B cell (primary cell): Measurements from ENCODE around the gene C1QL2. TPM values are rescaled to one million over a fixed set of nuclear protein-coding genes. Genes with fewer than 3 reads are reported as not detected.

Experiments used
- ATAC-seq: fragments of 200-7000 bp; cut with Tn5 transposase; one replicate; pipeline ENCODE4 v1.10.0; 2021; ENCODE audit warnings: low read depth, mild to moderate bottlenecking, moderate number of reproducible peaks, moderate library complexity
- CTCF ChIA-PET: fragments of 350-600 bp; sonication (Branson Sonifier 250); formaldehyde crosslinking; loops from one replicate; lab custom pipeline; 2021; ENCODE audit warnings: antibody characterized with exemption, inconsistent platforms; lab: Charles Lee
- POLR2A ChIA-PET: fragments of 350-600 bp; sonication (Branson Sonifier 250); formaldehyde crosslinking; loops from one replicate; lab custom pipeline; 2021; ENCODE audit warnings: antibody characterized with exemption; lab: Charles Lee
- DNase-seq: peaks from one replicate; pipeline ENCODE4 v3.0.0; 2013
- H2AFZ ChIP-seq: 2 replicates; pipeline ENCODE4 v1.6.1; 2012; ENCODE audit warnings: mild to moderate bottlenecking, low read depth, low read length; ENCODE audit not compliant: insufficient read depth, poor library complexity, severe bottlenecking
- H3K27ac ChIP-seq, 2 donors: 1 replicate in 1 of 2; 2 replicates in 1 of 2; pipeline ENCODE4 v1.5.1; 2012 to 2013; ENCODE audit warnings: low read length in 2 of 2, mild to moderate bottlenecking in 2 of 2, moderate library complexity in 1 of 2
- H3K27me3 ChIP-seq, 4 experiments: fragments of 200-600 bp in 1 of 4; sonication (generic) in 1 of 4; replicated peaks in 1 of 4; 1 replicate in 2 of 4; 2 replicates in 2 of 4; pipeline versions ENCODE4 v1.6.1 to v1.7.0; 2013 to 2016; ENCODE audit warnings: low read length in 3 of 4, mild to moderate bottlenecking in 2 of 4, mixed read lengths in 1 of 4, moderate library complexity in 1 of 4; ENCODE audit not compliant: insufficient read depth in 4 of 4, control insufficient read depth in 3 of 4; ENCODE audit errors: control extremely low read depth in 1 of 4
- H3K36me3 ChIP-seq, 2 experiments: replicated peaks in 1 of 2; 1 replicate in 1 of 2; 2 replicates in 1 of 2; pipeline versions ENCODE4 v1.6.1 to v1.7.1; 2013; ENCODE audit warnings: low read length in 1 of 2; ENCODE audit not compliant: insufficient read depth in 2 of 2, control insufficient read depth in 1 of 2; ENCODE audit errors: control extremely low read depth in 1 of 2, extremely low read depth in 1 of 2
- H3K4me1 ChIP-seq, 2 donors: fragments of 200-600 bp in 1 of 2; sonication (generic) in 1 of 2; 1 replicate in 1 of 2; 2 replicates in 1 of 2; pipeline versions ENCODE4 v1.5.1 to v1.6.1; 2013 to 2017; ENCODE audit warnings: low read length in 2 of 2; ENCODE audit not compliant: control insufficient read depth in 2 of 2, insufficient read depth in 2 of 2
- H3K4me2 ChIP-seq: replicated peaks from 2 replicates; pipeline ENCODE3; 2012; ENCODE audit warnings: mild to moderate bottlenecking, low read depth, low read length; ENCODE audit not compliant: poor library complexity, severe bottlenecking
- H3K4me3 ChIP-seq, 5 experiments: fragments of 200-600 bp in 1 of 5; sonication (generic) in 1 of 5; 1 replicate in 3 of 5; 2 replicates in 2 of 5; pipeline versions ENCODE4 v1.5.1 to v1.7.0; 2011 to 2016; ENCODE audit warnings: low read length in 4 of 5, mild to moderate bottlenecking in 4 of 5, low read depth in 2 of 5, control low read depth in 1 of 5, moderate library complexity in 1 of 5; ENCODE audit not compliant: insufficient read depth in 1 of 5; ENCODE audit errors: control extremely low read depth in 1 of 5, extremely low read depth in 1 of 5
- H3K79me2 ChIP-seq: fragments of 200-600 bp; sonication (generic); one replicate; pipeline ENCODE4 v1.6.0; 2016; ENCODE audit warnings: low read length; ENCODE audit not compliant: control insufficient read depth, insufficient read depth
- H3K9ac ChIP-seq: fragments of 200-600 bp; sonication (generic); 2 replicates; pipeline ENCODE4 v1.6.1; 2017; ENCODE audit warnings: mild to moderate bottlenecking, low read length, moderate library complexity
- H3K9me3 ChIP-seq, 3 donors: one replicate each; pipeline versions ENCODE4 v1.6.1 to v1.7.1; 2013; ENCODE audit warnings: low read length in 2 of 3; ENCODE audit not compliant: control insufficient read depth in 2 of 3, insufficient read depth in 1 of 3; ENCODE audit errors: control extremely low read depth in 1 of 3
- H4K20me1 ChIP-seq: 2 replicates; pipeline ENCODE4 v1.6.0; 2012; ENCODE audit warnings: mild to moderate bottlenecking, low read length; ENCODE audit not compliant: insufficient read depth, control insufficient read depth, poor library complexity, severe bottlenecking
- H3K27ac Mint-ChIP-seq: one replicate; pipeline ENCODE4 v1.8.0; 2021; ENCODE audit warnings: mixed read lengths
- H3K27me3 Mint-ChIP-seq: one replicate; pipeline ENCODE4 v1.8.0; 2021; ENCODE audit warnings: mixed read lengths
- H3K4me1 Mint-ChIP-seq: one replicate; pipeline ENCODE4 v1.8.0; 2021; ENCODE audit warnings: mixed read lengths
- H3K4me3 Mint-ChIP-seq: one replicate; pipeline ENCODE4 v1.8.0; 2021; ENCODE audit warnings: mixed read lengths
- H3K9me3 Mint-ChIP-seq: one replicate; pipeline ENCODE4 v1.8.0; 2022; ENCODE audit warnings: mixed read lengths; ENCODE audit not compliant: insufficient read depth
- CTCF ChIP-seq: fragments of 200-600 bp; IDR thresholded peaks from one replicate; pipeline ENCODE4 v1.8.0; 2022; ENCODE audit warnings: antibody characterized with exemption, mild to moderate bottlenecking
- EZH2 ChIP-seq: IDR thresholded peaks from 2 replicates; pipeline ENCODE4 v1.6.1; 2012; ENCODE audit warnings: borderline replicate concordance, low read depth, mild to moderate bottlenecking, moderate library complexity, low read length; ENCODE audit not compliant: insufficient read depth, poor library complexity, severe bottlenecking
- WGBS: methylation state at CpG from one replicate; pipeline ENCODE4 v1.1.5; 2013; ENCODE audit warnings: missing lambda C conversion rate; ENCODE audit not compliant: insufficient coverage; 5-methylcytosine and 5-hydroxymethylcytosine counted together
- intact Hi-C: fragments of 100-400 bp; cut with micrococcal nuclease; formaldehyde crosslinking; loops from one replicate; pipeline ENCODE4 v1.10.0; 2022
- polyA plus RNA-seq: library from polyadenylated mRNA; depleted of rRNA; stranded (reverse); fragments of >200 nt; gene quantifications from 2 replicates; pipeline ENCODE4 v1.2.3, GENCODE V29; 2012
- total RNA-seq, 2 donors: library from RNA; stranded (reverse); fragments of 120-200 nt in 1 of 2; gene quantifications; 1 replicate in 1 of 2; 2 replicates in 1 of 2; pipeline versions ENCODE4 v1.2.3 to v1.2.4, GENCODE V29; 2013 to 2022

Gene C1QL2
- total and polyA plus RNA-seq, 2 donors (not counting 1 experiment from before 2014, with no cell fraction given): not detected

- Histone ChIP-seq H2AFZ (no peak overlapping the region), H3K27ac (no peak overlapping the region), H3K79me2 (no peaks in the 10 kb centered on the region), H3K4me2 (no peak overlapping the region), H3K36me3 (no peaks in the 10 kb centered on the region), H3K4me1 (no peaks in the 10 kb centered on the region), H4K20me1 (no peaks in the 10 kb centered on the region), H3K4me3 (no peak overlapping the region), H3K9me3 (peaks cover 0 to 7% (median 0%) of the 10 kb centered on the region in 3 donors), H3K9ac (no peak overlapping the region), H3K27me3 (peaks cover 0 to 26% (median 4%) of the 10 kb centered on the region in 4 experiments)
- no peak for DNase-seq
- 85% methylated on average over 3 of the region's 9 CpGs for WGBS
- Mint-ChIP-seq H3K27ac (no peak overlapping the region), H3K9me3 (no peaks in the 10 kb centered on the region), H3K4me1 (peaks cover 2% of the 10 kb centered on the region), H3K27me3 (peaks cover 48% of the 10 kb centered on the region), H3K4me3 (no peak overlapping the region)
- no peak for ATAC-seq
- CTCF ChIA-PET: interaction anchor here (0.6 kb wide), 1 partner anchor 1115 kb away, joined by 3 read pairs; no protein-coding TSS in a partner anchor
- TF ChIP-seq EZH2: no peak
- TF ChIP-seq CTCF: no peak
- intact Hi-C loops: no loop called here
- POLR2A ChIA-PET: no interaction called here
Measured at GRCh38 chr2:119160361-119160990, 1.9 kb upstream of the C1QL2 start.

GRCh38 chr2:119157850-119158511 is 570 bp downstream of the C1QL2 start:
- no peak overlapping the region for H3K27ac Mint-ChIP-seq
- 12% methylated on average over 78 of the region's 78 CpGs for WGBS
- Histone ChIP-seq H3K9me3 (peaks cover 0 to 7% (median 0%) of the 10 kb centered on the region in 3 donors), H3K27ac (no peak overlapping the region), H3K4me3 (no peak overlapping the region), H3K27me3 (peaks cover 0 to 42% (median 14%) of the 10 kb centered on the region in 4 experiments), H3K9ac (no peak overlapping the region), H3K4me2 (no peak overlapping the region), H3K4me1 (no peaks in the 10 kb centered on the region), H4K20me1 (no peaks in the 10 kb centered on the region), H3K36me3 (no peaks in the 10 kb centered on the region), H3K79me2 (no peaks in the 10 kb centered on the region), H2AFZ (no peak overlapping the region)
- no peak for TF ChIP-seq CTCF
- no peaks in the 10 kb centered on the region for H3K9me3 Mint-ChIP-seq
- intact Hi-C loops: no loop called here
- CTCF ChIA-PET: no interaction called here
- peaks cover 48% of the 10 kb centered on the region for H3K27me3 Mint-ChIP-seq
- no peak overlapping the region for H3K4me3 Mint-ChIP-seq
- H3K4me1 Mint-ChIP-seq: peaks cover 2% of the 10 kb centered on the region
- ATAC-seq (no peak), DNase-seq (no peak)
- POLR2A ChIA-PET: no interaction called here
